Mesendoderm (in vitro differentiated cells): ENCODE results near the gene MRPL21.

Experiments used
- DNase-seq: peaks from one replicate; pipeline ENCODE4 v3.0.0; 2013
- H2AK5ac ChIP-seq: 2 replicates; pipeline ENCODE4 v1.6.1; 2013; ENCODE audit warnings: low read length, inconsistent platforms
- H2BK120ac ChIP-seq: 2 replicates; pipeline ENCODE4 v1.6.1; 2013; ENCODE audit warnings: low read depth, mild to moderate bottlenecking, low read length, moderate library complexity, mixed read lengths
- H2BK15ac ChIP-seq: replicated peaks from 2 replicates; pipeline ENCODE4 v1.6.1; 2013; ENCODE audit warnings: low read depth, mild to moderate bottlenecking, moderate library complexity
- H2BK5ac ChIP-seq: 2 replicates; pipeline ENCODE4 v1.6.1; 2013; ENCODE audit warnings: low read length, inconsistent platforms
- H3K18ac ChIP-seq: 2 replicates; pipeline ENCODE4 v1.6.1; 2013; ENCODE audit warnings: mild to moderate bottlenecking, low read length, mixed read lengths
- H3K23ac ChIP-seq: one replicate; pipeline ENCODE4 v1.6.1; 2013; ENCODE audit warnings: low read length
- H3K27ac ChIP-seq: 2 replicates; pipeline ENCODE4 v1.5.1; 2013; ENCODE audit warnings: low read depth, mild to moderate bottlenecking, inconsistent platforms, low read length, moderate library complexity
- H3K27me3 ChIP-seq: 2 replicates; pipeline ENCODE4 v1.6.1; 2013; ENCODE audit warnings: low read length, control low read depth, mild to moderate bottlenecking, inconsistent platforms; ENCODE audit not compliant: insufficient read depth, poor library complexity
- H3K36me3 ChIP-seq: 2 replicates; pipeline ENCODE4 v1.6.1; 2013; ENCODE audit warnings: low read length, inconsistent platforms; ENCODE audit not compliant: control insufficient read depth, insufficient read depth
- H3K4ac ChIP-seq: one replicate; pipeline ENCODE4 v1.6.1; 2013; ENCODE audit warnings: low read depth, mild to moderate bottlenecking, low read length, moderate library complexity
- H3K4me1 ChIP-seq: 2 replicates; pipeline ENCODE4 v1.6.1; 2013; ENCODE audit warnings: low read depth, low read length, inconsistent platforms; ENCODE audit not compliant: control insufficient read depth
- H3K4me2 ChIP-seq: 2 replicates; pipeline ENCODE4 v1.6.1; 2013; ENCODE audit warnings: low read length
- H3K4me3 ChIP-seq: 2 replicates; pipeline ENCODE4 v1.5.1; 2013; ENCODE audit warnings: mild to moderate bottlenecking, low read length
- H3K56ac ChIP-seq: one replicate; pipeline ENCODE4 v1.6.1; 2013; ENCODE audit warnings: low read length
- H3K79me1 ChIP-seq: 2 replicates; pipeline ENCODE4 v1.6.1; 2013; ENCODE audit warnings: low read length, inconsistent platforms
- H3K79me2 ChIP-seq: 2 replicates; pipeline ENCODE4 v1.6.1; 2013; ENCODE audit warnings: mild to moderate bottlenecking, low read length; ENCODE audit not compliant: control insufficient read depth, insufficient read depth
- H3K9ac ChIP-seq: 2 replicates; pipeline ENCODE4 v1.6.1; 2013; ENCODE audit warnings: low read length, inconsistent platforms
- H4K5ac ChIP-seq: one replicate; pipeline ENCODE4 v1.6.1; 2013; ENCODE audit warnings: low read length
- H4K8ac ChIP-seq: one replicate; pipeline ENCODE4 v1.6.1; 2013; ENCODE audit warnings: low read depth, mild to moderate bottlenecking, control low read depth, low read length, moderate library complexity
- WGBS: extraction: QIAGEN DNeasy Blood & Tissue Kit; methylation state at CpG from one replicate; pipeline ENCODE4 v1.1.7; 2013; ENCODE audit warnings: low lambda C conversion rate, missing lambda C conversion rate; ENCODE audit not compliant: insufficient coverage; ENCODE audit errors: extremely low coverage; 5-methylcytosine and 5-hydroxymethylcytosine counted together

MRPL21 gene

GRCh38 chr11:68848429-68848828 lies 55.2 kb downstream of the MRPL21 start:
- Histone ChIP-seq H3K4me1 (no peaks in the 10 kb centered on the region), H2BK120ac (no peak overlapping the region), H3K79me1 (no peaks in the 10 kb centered on the region), H3K23ac (no peak overlapping the region), H3K27me3 (peaks cover 2% of the 10 kb centered on the region), H3K18ac (no peak overlapping the region), H3K79me2 (no peaks in the 10 kb centered on the region), H2BK15ac (no peak overlapping the region), H3K36me3 (no peaks in the 10 kb centered on the region), H3K9ac (no peak overlapping the region), H3K4ac (no peak overlapping the region), H3K4me3 (no peak overlapping the region), H4K5ac (no peak overlapping the region), H3K4me2 (no peak overlapping the region), H2BK5ac (no peak overlapping the region), H3K56ac (no peak overlapping the region), H4K8ac (no peak overlapping the region), H3K27ac (no peak overlapping the region), H2AK5ac (no peak overlapping the region)
- no CpG with 5 or more reads among the region's 15 CpGs for WGBS
- DNase-seq, result no peak

GRCh38 chr11:68847395-68847794 lies 56.2 kb downstream of the MRPL21 start:
- Histone ChIP-seq H3K79me2 (no peaks in the 10 kb centered on the region), H2BK120ac (no peak overlapping the region), H3K27me3 (peaks cover 12% of the 10 kb centered on the region), H3K27ac (no peak overlapping the region), H2AK5ac (no peak overlapping the region), H4K8ac (no peak overlapping the region), H3K36me3 (no peaks in the 10 kb centered on the region), H3K4me3 (no peak overlapping the region), H3K18ac (no peak overlapping the region), H3K56ac (no peak overlapping the region), H2BK15ac (no peak overlapping the region), H3K23ac (no peak overlapping the region), H3K4me1 (no peaks in the 10 kb centered on the region), H3K4ac (no peak overlapping the region), H3K9ac (no peak overlapping the region), H4K5ac (no peak overlapping the region), H3K4me2 (no peak overlapping the region), H3K79me1 (no peaks in the 10 kb centered on the region), H2BK5ac (no peak overlapping the region)
- no peak for DNase-seq
- WGBS, result no CpG with 5 or more reads among the region's 4 CpGs

GRCh38 chr11:68845351-68846002 lies 58.2 kb downstream of the MRPL21 start:
- no CpG with 5 or more reads among the region's 18 CpGs for WGBS
- Histone ChIP-seq H3K79me2 (no peaks in the 10 kb centered on the region), H3K79me1 (no peaks in the 10 kb centered on the region), H3K9ac (no peak overlapping the region), H3K4ac (no peak overlapping the region), H3K56ac (no peak overlapping the region), H4K5ac (no peak overlapping the region), H3K4me1 (no peaks in the 10 kb centered on the region), H3K4me3 (no peak overlapping the region), H2AK5ac (no peak overlapping the region), H3K18ac (no peak overlapping the region), H3K27ac (no peak overlapping the region), H4K8ac (no peak overlapping the region), H3K27me3 (peaks cover 19% of the 10 kb centered on the region), H3K23ac (no peak overlapping the region), H2BK15ac (no peak overlapping the region), H3K4me2 (no peak overlapping the region), H2BK120ac (no peak overlapping the region), H3K36me3 (no peaks in the 10 kb centered on the region), H2BK5ac (no peak overlapping the region)
- DNase-seq, result no peak

GRCh38 chr11:68844801-68845200 lies 58.8 kb downstream of the MRPL21 start:
- Histone ChIP-seq H3K27me3 (peaks cover 19% of the 10 kb centered on the region), H4K8ac (no peak overlapping the region), H3K4me3 (no peak overlapping the region), H2AK5ac (no peak overlapping the region), H3K27ac (no peak overlapping the region), H3K4me1 (peaks cover 3% of the 10 kb centered on the region), H2BK15ac (no peak overlapping the region), H3K56ac (no peak overlapping the region), H3K9ac (no peak overlapping the region), H3K79me1 (no peaks in the 10 kb centered on the region), H4K5ac (no peak overlapping the region), H2BK120ac (no peak overlapping the region), H3K18ac (no peak overlapping the region), H3K4me2 (no peak overlapping the region), H3K4ac (no peak overlapping the region), H3K36me3 (no peaks in the 10 kb centered on the region), H3K79me2 (no peaks in the 10 kb centered on the region), H2BK5ac (no peak overlapping the region), H3K23ac (no peak overlapping the region)
- DNase-seq, result no peak
- WGBS, result no CpG with 5 or more reads among the region's 6 CpGs

- whole genome bisulfite sequencing, result 100% methylated on average over 2 of the region's 3 CpGs
- no peak overlapping the region for H2BK15ac ChIP-seq
- H3K27me3 ChIP-seq, result peaks cover 19% of the 10 kb centered on the region
Observed at GRCh38 chr11:68844376-68844775, 59.3 kb downstream of the MRPL21 start.

More at GRCh38 chr11:68844376-68844775, 59.3 kb downstream of the MRPL21 start:
- H4K5ac ChIP-seq, result no peak overlapping the region
- H3K36me3 ChIP-seq, result no peaks in the 10 kb centered on the region
- peak overlapping the region; percentile 34 for H3K4me2 ChIP-seq
- no peak overlapping the region for H3K4me3 ChIP-seq
- H3K56ac ChIP-seq, result no peak overlapping the region
- H3K27ac ChIP-seq, result no peak overlapping the region
- H4K8ac ChIP-seq, result no peak overlapping the region
- no peak overlapping the region for H3K18ac ChIP-seq
- no peak overlapping the region for H2AK5ac ChIP-seq
- H3K79me2 ChIP-seq, result no peaks in the 10 kb centered on the region
- no peak overlapping the region for H2BK5ac ChIP-seq
- H3K79me1 ChIP-seq, result no peaks in the 10 kb centered on the region
- no peak overlapping the region for H3K23ac ChIP-seq
- no peak overlapping the region for H3K4ac ChIP-seq
- DNase-seq, result no peak
- peak overlapping the region; percentile 39 for H3K9ac ChIP-seq
- H3K4me1 ChIP-seq, result peaks cover 4% of the 10 kb centered on the region
- H2BK120ac ChIP-seq, result no peak overlapping the region
